Suprapubic skin (tissue), 3 donors: ENCODE results near the gene THAP11.

Source experiments
- CTCF ChIP-seq, 2 donors: fragments of 200-600 bp in 1 of 2; fragments of 450-650 bp in 1 of 2; sonication (generic) in 1 of 2; IDR thresholded peaks; one replicate each; pipeline ENCODE4 v1.5.1; 2016 to 2019; ENCODE audit warnings: antibody characterized with exemption in 2 of 2, mild to moderate bottlenecking in 1 of 2, moderate library complexity in 1 of 2
- EP300 ChIP-seq: sonication (generic); formaldehyde crosslinking; IDR thresholded peaks from one replicate; pipeline ENCODE4 v1.6.1; 2017; ENCODE audit warnings: antibody characterized with exemption
- POLR2A ChIP-seq, 2 donors: fragments of 450-650 bp; IDR thresholded peaks; one replicate each; pipeline ENCODE4 v1.6.1; 2017; ENCODE audit warnings: antibody characterized with exemption in 2 of 2, mild to moderate bottlenecking in 2 of 2, moderate library complexity in 2 of 2

GRCh38 chr16:67892899-67893742 is 51.0 kb downstream of the THAP11 start, which contains the start of gene PSKH1:
- peak; percentile 42 to 91 for TF ChIP-seq POLR2A (IDR thresholded peaks at IDR 0.05)
- TF ChIP-seq CTCF (IDR thresholded peaks at IDR 0.05): no peak
- TF ChIP-seq EP300: no peak
